Activated CD4-positive, alpha-beta T cell treated with anti-CD3 and anti-CD28 coated beads, Interleukin-2, amount 10 ng/mL, durations not matched to agents 24 days and 14 days (primary cell): ENCODE data around the gene ZNF823. TPM values are rescaled to one million over a fixed set of nuclear protein-coding genes. Genes with fewer than 3 reads are reported as not detected.

ENCODE experiments used
- DNase-seq: peaks from one replicate; pipeline ENCODE4 v3.0.0; 2022
- H3K27ac Mint-ChIP-seq: one replicate; pipeline ENCODE4 v1.8.0; 2022; ENCODE audit warnings: mild to moderate bottlenecking, mixed read lengths
- H3K27me3 Mint-ChIP-seq: one replicate; pipeline ENCODE4 v1.8.0; 2022; ENCODE audit warnings: mixed read lengths
- H3K36me3 Mint-ChIP-seq: one replicate; pipeline ENCODE4 v1.8.0; 2022; ENCODE audit warnings: low read depth, mild to moderate bottlenecking, mixed read lengths
- H3K4me1 Mint-ChIP-seq: one replicate; pipeline ENCODE4 v1.8.0; 2021; ENCODE audit warnings: mixed read lengths
- H3K4me3 Mint-ChIP-seq: one replicate; pipeline ENCODE4 v1.8.0; 2022; ENCODE audit warnings: mild to moderate bottlenecking, moderate library complexity, mixed read lengths
- H3K9me3 Mint-ChIP-seq: one replicate; pipeline ENCODE4 v1.8.0; 2021; ENCODE audit warnings: mixed read lengths
- intact Hi-C: fragments of 100-400 bp; cut with micrococcal nuclease; formaldehyde crosslinking; loops from one replicate; pipeline ENCODE4 v1.15.1; 2023
- total RNA-seq: library from RNA; stranded (reverse); gene quantifications from 2 replicates; pipeline ENCODE4 v1.2.3, GENCODE V29; 2022

ZNF823 gene
- total RNA-seq, 1 donor from 2014 or later, result 2.4 TPM

DNA sequence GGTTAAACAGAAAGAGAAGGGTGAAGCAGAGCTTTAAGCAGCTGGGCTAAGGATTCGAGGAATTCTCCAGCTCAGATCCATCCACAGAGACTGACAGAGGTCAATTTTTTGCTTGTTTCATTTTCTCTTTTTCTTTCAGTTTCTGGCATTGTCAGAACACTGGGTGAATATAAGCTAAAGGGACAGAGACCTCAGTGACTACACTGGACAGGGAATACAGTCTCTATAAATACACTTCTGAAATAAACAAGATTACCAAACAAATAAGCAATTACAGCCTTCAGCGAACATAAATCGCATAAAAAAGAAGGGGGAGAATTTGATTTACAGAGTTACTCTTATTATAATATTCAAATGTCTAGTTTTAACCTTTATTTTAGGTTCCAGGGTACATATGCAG, 24.4 kb upstream of the ZNF823 start:
- Mint-ChIP-seq H3K27me3 (no peaks in the 10 kb centered on the region), H3K4me1 (peaks cover 10% of the 10 kb centered on the region), H3K4me3 (no peak overlapping the region), H3K36me3 (peaks cover 5% of the 10 kb centered on the region), H3K9me3 (peaks cover 45% of the 10 kb centered on the region), H3K27ac (no peak overlapping the region)
- DNase-seq, result no peak
- intact Hi-C loops, result no loop called here

DNA sequence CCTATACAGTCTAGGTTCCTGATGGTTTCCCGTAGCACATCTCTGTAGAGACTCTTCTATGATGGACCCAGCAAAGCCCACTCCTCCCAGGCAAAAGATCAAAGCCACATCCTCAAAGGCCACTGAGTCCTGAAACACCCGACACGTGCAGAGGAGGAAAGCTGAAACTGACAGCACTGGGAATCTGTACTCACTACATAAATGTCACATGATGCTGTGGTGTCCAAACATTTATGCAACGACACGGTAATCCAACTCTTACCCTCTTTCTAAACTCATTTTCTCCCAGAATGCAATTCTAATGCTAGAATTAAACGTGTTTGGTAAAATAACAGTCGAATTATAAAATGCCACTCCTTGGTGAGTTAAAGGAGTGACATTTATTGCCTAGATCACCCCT, 21.1 kb upstream of the ZNF823 start:
- Mint-ChIP-seq H3K9me3 (peaks cover 49% of the 10 kb centered on the region), H3K27ac (no peak overlapping the region), H3K4me1 (no peaks in the 10 kb centered on the region), H3K36me3 (no peaks in the 10 kb centered on the region), H3K4me3 (no peak overlapping the region), H3K27me3 (no peaks in the 10 kb centered on the region)
- no peak for DNase-seq
- intact Hi-C loops, result no loop called here

DNA sequence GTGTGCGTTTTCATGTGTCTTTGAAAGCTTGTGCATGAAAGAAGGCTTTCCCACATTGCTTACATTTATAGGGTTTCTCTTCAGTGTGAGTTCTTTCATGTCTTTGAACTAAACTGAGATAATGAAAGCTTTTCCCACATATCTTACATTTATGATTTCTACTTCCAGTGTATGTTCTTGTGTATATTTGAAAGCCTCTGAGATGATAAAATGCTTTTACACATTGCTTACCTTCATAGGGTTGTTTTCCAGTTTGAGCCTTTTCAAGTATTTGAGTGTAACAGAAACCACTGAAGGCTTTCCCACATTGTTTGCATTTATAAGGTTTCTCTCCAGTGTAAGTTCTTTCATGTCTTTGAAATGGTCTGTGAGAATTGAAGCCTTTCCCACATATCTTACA, 18.2 kb upstream of the ZNF823 start:
- H3K27ac Mint-ChIP-seq, result no peak overlapping the region
- no peak for DNase-seq
- H3K4me1 Mint-ChIP-seq, result no peaks in the 10 kb centered on the region
- H3K4me3 Mint-ChIP-seq, result no peak overlapping the region
- no peaks in the 10 kb centered on the region for H3K27me3 Mint-ChIP-seq
- H3K9me3 Mint-ChIP-seq, result peaks cover 37% of the 10 kb centered on the region
- no peaks in the 10 kb centered on the region for H3K36me3 Mint-ChIP-seq
- intact Hi-C loops, result no loop called here

DNA sequence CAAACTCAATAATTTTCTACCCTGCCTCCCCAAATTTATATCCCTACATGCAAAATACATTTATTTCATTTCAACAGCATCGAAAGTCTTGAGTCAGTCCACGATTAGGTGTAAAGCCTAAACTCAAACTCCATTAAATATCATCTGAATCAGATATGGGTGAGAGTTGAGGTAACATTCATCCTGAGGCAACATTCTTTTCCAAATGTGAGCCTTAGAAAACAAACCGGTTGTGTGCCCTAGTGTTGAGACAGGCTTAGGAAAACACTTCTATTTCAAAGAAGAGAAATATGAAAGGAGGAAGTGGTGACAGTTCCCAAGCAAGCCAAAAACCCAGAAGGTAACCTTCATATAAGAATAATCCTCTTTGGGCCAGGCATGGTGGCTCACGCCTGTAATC, 15.9 kb upstream of the ZNF823 start:
- intact Hi-C loops, result no loop called here
- peaks cover 31% of the 10 kb centered on the region for H3K9me3 Mint-ChIP-seq
- no peak overlapping the region for H3K4me3 Mint-ChIP-seq
- no peaks in the 10 kb centered on the region for H3K4me1 Mint-ChIP-seq
- no peak overlapping the region for H3K27ac Mint-ChIP-seq
- no peak for DNase-seq
- H3K27me3 Mint-ChIP-seq, result no peaks in the 10 kb centered on the region
- H3K36me3 Mint-ChIP-seq, result no peaks in the 10 kb centered on the region

DNA sequence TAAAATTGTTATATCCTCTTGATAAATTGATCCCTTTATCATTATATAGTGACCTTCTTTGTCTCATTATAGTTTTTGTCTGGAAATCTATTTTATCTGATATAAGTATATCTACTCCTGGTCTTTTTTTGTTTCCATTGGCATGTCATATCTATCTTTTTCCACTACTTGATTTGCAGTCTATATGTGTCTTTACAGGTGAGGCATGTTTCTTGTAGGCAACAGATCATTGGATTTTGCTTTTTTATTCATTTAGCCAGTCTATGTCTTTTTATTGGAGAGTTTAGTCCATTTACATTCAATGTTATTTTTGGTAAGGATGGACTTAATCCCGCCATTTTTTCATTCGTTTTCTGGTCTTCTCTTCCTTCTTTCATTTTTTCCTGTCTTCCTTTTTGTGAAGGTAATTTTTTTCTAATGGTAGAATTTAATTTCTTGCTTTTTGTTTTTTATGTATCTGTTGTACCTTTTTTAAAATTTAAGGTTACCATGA, 13.5 kb upstream of the ZNF823 start:
- no peaks in the 10 kb centered on the region for H3K4me1 Mint-ChIP-seq
- no peaks in the 10 kb centered on the region for H3K36me3 Mint-ChIP-seq
- no peak for DNase-seq
- H3K27me3 Mint-ChIP-seq, result no peaks in the 10 kb centered on the region
- no peak overlapping the region for H3K27ac Mint-ChIP-seq
- peaks cover 35% of the 10 kb centered on the region for H3K9me3 Mint-ChIP-seq
- H3K4me3 Mint-ChIP-seq, result no peak overlapping the region
- intact Hi-C loops, result no loop called here

DNA sequence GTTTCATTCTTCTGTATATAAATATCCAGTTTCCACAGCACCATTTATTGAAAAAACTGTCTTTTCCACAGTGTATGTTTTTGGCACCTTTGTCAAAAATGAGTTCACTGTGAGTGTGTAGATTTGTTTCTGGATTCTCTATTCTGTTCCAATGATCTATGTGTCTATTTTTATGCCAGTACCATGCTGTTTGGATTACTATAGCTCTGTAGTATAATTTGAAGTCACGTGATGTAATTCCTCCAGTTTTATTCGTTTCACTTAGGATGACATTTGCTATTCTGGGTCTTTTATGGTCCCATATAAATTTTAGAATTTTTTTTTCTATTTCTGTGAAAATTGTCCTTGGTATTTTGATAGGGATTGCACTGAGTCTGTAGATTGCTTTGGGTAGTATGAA, 11.0 kb upstream of the ZNF823 start:
- intact Hi-C loops, result no loop called here
- H3K27ac Mint-ChIP-seq, result no peak overlapping the region
- no peaks in the 10 kb centered on the region for H3K27me3 Mint-ChIP-seq
- no peaks in the 10 kb centered on the region for H3K36me3 Mint-ChIP-seq
- no peak overlapping the region for H3K4me3 Mint-ChIP-seq
- H3K9me3 Mint-ChIP-seq, result peaks cover 27% of the 10 kb centered on the region
- DNase-seq, result no peak
- H3K4me1 Mint-ChIP-seq, result no peaks in the 10 kb centered on the region

DNA sequence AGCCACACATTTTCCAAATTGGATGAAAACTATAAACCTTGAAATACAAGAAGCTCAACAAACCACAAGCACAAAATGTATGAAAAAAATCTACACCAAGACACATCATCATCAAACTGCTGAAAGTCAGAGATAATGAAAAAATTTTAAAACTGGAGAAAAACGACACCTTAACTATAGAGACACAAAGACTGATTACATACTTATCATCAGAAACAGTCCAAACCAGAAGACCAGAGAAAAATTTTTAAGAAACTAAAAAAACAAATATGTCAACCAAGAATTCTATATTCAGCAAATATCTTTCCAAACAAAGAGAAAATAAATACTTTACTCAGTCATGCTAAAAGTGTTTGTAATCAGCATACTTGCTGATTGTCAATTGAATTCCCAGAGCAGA, 8.5 kb upstream of the ZNF823 start:
- Mint-ChIP-seq H3K27ac (no peak overlapping the region), H3K36me3 (no peaks in the 10 kb centered on the region), H3K4me3 (no peak overlapping the region), H3K4me1 (no peaks in the 10 kb centered on the region), H3K9me3 (peaks cover 25% of the 10 kb centered on the region), H3K27me3 (no peaks in the 10 kb centered on the region)
- DNase-seq, result no peak
- intact Hi-C loops, result no loop called here

DNA sequence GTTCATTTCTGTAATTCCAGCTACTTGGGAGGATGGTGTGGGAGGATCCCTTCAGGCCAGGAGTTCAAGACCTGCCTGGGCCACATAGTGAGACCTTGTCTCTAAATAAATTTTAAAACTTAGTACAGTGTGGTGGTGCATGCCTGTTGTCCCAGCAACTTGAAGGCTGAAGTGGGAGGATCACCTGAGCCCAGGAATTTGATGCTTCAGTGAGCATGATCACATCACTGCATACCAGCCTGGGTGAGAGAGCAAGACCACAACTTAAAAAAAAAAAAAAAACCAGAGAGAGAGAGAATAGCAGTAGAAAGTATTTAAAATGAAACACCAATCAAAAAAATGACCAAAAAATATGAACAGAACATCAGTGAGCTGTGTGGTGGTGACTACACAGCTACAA, 7.1 kb upstream of the ZNF823 start:
- H3K27me3 Mint-ChIP-seq, result peaks cover 2% of the 10 kb centered on the region
- H3K27ac Mint-ChIP-seq, result no peak overlapping the region
- DNase-seq, result no peak
- H3K4me1 Mint-ChIP-seq, result no peaks in the 10 kb centered on the region
- intact Hi-C loops, result no loop called here
- peaks cover 23% of the 10 kb centered on the region for H3K9me3 Mint-ChIP-seq
- no peaks in the 10 kb centered on the region for H3K36me3 Mint-ChIP-seq
- no peak overlapping the region for H3K4me3 Mint-ChIP-seq

DNA sequence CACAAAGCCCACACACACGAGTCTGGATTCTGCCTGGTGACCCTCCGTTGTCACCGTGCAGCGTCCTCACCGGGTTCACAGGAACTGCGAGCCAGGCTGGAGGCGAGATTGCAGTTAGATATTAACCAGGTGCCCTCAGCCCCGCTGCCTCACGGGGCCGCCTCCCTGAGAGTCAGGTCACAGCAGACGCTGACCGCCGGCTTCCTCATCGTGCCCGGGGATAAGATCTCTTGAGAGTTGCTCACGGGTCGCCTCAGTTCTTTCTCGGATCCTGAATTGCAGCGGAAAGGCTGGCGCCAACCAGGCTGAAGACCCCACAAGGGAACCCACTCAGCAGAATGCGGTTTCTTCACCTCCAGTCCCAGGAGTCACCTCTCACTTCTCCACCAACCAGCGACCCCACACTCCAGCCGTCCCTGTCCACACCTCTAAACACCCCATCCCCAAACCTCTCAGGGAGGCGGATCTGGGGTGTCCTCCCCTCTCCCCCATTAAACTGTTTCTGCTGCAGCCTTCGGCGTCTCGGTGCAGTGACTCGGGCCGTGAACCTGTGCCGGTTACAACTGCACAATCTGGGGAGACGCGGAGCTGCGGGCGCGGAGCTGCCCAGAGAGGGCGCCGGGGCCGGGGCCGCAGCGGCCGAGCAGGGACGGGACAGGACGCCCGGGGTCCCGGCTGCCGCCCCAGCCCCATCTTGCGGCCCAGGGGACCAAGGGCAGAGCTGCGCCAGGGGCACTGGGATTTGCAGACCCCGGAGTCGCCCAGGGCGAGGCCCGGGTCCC, 591 bp downstream of the ZNF823 start:
- intact Hi-C loops, result no loop called here
- H3K27ac Mint-ChIP-seq, result peak overlapping the region; percentile 41
- H3K4me3 Mint-ChIP-seq, result peak overlapping the region; percentile 96

DNA sequence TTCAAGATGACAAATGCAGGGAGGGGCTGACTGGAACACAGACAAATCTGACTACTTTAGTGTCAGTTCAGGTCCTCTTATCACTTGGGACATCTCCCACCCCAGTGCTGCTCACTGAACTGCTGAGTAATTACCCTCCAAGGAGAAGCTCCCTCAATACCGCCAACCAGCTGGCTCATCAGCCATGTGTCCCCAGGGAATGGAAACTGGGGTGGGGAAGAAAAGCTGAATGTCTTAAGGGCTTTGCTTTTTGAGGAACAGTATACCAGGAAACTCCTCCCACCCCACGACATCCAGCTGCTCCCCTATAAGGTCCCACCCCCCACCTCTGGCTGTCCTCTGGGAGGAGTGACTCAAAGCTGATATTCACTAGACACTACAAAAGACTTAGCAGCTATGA, 2.0 kb downstream of the ZNF823 start:
- intact Hi-C loops, result no loop called here
- Mint-ChIP-seq H3K27ac (no peak overlapping the region), H3K4me1 (peaks cover 17% of the 10 kb centered on the region), H3K27me3 (peaks cover 8% of the 10 kb centered on the region), H3K36me3 (peaks cover 18% of the 10 kb centered on the region), H3K4me3 (peak overlapping the region; percentile 55), H3K9me3 (peaks cover 12% of the 10 kb centered on the region)
- DNase-seq, result peak; percentile 55

More for the DNA sequence above, 591 bp downstream of the ZNF823 start:
- Mint-ChIP-seq H3K4me1 (peaks cover 17% of the 10 kb centered on the region), H3K27me3 (peaks cover 8% of the 10 kb centered on the region), H3K9me3 (peaks cover 14% of the 10 kb centered on the region), H3K36me3 (peaks cover 16% of the 10 kb centered on the region)
- DNase-seq, result peak; percentile 79

DNA sequence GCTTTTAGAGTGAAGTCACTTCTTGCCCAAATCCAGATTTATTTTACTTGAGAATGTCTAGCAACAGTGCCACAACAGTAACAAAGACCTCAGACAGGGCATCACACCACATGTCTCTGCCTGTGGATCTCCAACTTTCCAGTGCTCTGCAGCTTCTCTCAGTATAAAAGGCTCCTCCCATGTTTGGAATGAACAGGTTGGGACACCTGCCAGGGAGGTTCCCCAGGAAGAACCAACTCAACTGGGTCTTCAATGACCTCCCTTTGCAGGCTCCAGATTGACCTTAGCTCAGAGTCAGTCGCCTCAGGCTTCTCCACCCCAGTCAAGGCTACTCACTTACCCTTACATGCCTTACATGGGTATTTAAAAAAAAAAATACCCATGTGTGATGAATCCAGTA, 3.4 kb downstream of the ZNF823 start:
- no peak for DNase-seq
- Mint-ChIP-seq H3K36me3 (peaks cover 26% of the 10 kb centered on the region), H3K4me1 (peaks cover 17% of the 10 kb centered on the region), H3K9me3 (peaks cover 12% of the 10 kb centered on the region), H3K4me3 (no peak overlapping the region), H3K27ac (no peak overlapping the region), H3K27me3 (peaks cover 3% of the 10 kb centered on the region)
- intact Hi-C loops, result no loop called here

DNA sequence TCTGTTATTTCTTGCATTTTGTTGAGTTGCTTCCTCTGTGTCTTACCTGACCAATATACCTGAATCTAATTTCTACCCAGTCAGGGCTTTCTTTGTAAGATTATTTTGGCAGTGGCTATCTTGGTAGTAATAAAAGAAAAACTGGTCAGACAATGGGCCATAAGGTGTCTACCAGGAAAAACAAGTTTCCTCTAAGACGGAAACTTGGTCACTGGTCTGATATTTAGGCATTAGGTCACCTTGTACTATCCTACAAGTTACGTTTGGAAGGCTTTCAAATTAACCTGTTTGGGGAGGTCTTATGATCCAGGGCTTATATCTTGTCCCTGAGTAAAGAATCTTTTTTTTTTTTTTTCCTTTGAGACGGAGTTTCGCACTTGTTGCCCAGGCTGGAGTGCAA, 9.2 kb downstream of the ZNF823 start:
- Mint-ChIP-seq H3K36me3 (peaks cover 39% of the 10 kb centered on the region), H3K4me1 (no peaks in the 10 kb centered on the region), H3K27ac (no peak overlapping the region), H3K27me3 (no peaks in the 10 kb centered on the region), H3K4me3 (no peak overlapping the region), H3K9me3 (peaks cover 24% of the 10 kb centered on the region)
- no peak for DNase-seq
- intact Hi-C loops, result no loop called here

DNA sequence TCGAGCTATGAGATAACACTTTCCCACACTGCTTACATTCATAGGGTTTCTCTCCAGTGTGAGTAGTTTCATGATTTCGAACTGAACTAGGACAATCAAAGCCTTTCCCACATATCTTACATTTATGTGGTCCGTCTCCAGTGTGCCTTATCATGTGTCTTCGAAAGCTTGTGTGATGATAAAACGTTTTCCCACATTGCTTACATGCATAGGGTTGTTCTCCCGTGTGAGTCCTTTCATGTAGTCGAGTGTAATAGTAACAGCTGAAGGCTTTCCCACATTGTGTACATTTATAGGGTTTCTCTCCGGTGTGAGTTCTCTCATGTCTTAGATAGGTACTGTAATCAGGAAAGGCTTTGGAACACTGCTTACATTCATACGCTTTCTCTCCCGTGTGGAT, 16.3 kb downstream of the ZNF823 start:
- DNase-seq, result no peak
- H3K27me3 Mint-ChIP-seq, result no peaks in the 10 kb centered on the region
- H3K27ac Mint-ChIP-seq, result no peak overlapping the region
- H3K36me3 Mint-ChIP-seq, result peaks cover 57% of the 10 kb centered on the region
- H3K4me1 Mint-ChIP-seq, result no peaks in the 10 kb centered on the region
- H3K4me3 Mint-ChIP-seq, result no peak overlapping the region
- intact Hi-C loops, result no loop called here
- H3K9me3 Mint-ChIP-seq, result peaks cover 27% of the 10 kb centered on the region

DNA sequence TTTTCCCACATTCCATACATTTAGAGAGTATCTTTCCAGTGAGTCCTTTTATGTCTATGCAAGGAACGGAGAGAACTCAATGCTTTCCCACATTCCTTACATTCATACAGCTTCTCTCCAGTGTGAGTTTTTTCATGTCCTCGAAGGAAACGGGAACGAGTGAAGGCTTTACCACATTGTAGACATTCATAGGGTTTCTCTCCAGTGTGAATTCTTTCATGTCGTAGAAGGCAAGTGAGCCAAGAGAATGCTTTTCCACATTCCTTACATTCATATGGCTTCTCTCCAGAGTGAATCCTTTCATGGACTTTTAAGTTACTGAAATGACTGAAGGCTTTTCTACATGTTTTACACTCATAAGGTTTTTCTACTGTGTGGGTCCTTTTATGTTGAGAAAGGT, 17.1 kb downstream of the ZNF823 start:
- DNase-seq, result no peak
- Mint-ChIP-seq H3K4me1 (no peaks in the 10 kb centered on the region), H3K9me3 (peaks cover 27% of the 10 kb centered on the region), H3K27ac (no peak overlapping the region), H3K4me3 (no peak overlapping the region), H3K27me3 (no peaks in the 10 kb centered on the region), H3K36me3 (peaks cover 55% of the 10 kb centered on the region)
- intact Hi-C loops, result no loop called here

DNA sequence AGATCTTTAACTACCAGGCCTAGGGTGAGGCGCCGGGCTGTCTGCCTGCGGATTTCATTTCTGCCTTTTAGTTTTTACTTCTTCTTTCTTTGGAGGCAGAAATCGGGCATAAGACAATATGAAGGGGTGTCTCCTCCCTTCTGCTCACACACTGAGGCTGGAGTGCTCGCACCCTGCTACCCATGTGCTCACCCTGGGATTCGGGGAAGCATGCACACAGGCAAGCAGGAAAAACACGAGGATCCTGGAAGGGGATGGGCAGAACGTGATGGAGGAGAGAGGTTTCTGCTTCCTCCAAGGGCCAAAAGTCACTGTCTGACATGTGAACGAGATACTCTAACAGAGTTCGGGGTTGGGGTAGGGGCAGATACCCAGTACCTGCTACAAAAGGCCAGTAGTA, 28.4 kb downstream of the ZNF823 start:
- H3K36me3 Mint-ChIP-seq, result peaks cover 1% of the 10 kb centered on the region
- H3K27ac Mint-ChIP-seq, result no peak overlapping the region
- intact Hi-C loops, result no loop called here
- no peak for DNase-seq
- H3K4me1 Mint-ChIP-seq, result no peaks in the 10 kb centered on the region
- H3K27me3 Mint-ChIP-seq, result no peaks in the 10 kb centered on the region
- no peak overlapping the region for H3K4me3 Mint-ChIP-seq
- H3K9me3 Mint-ChIP-seq, result peaks cover 29% of the 10 kb centered on the region
